Measurements from ENCODE around the gene RNF149.
A peak's percentile ranks its signal among the peaks of the same experiment; 100 is the strongest.
"Not testable (repeated sequence)": the region's sequence is repeated elsewhere in the genome, so short reads cannot be mapped to it uniquely, and the experiment has no call there.

RNF149 gene

DNA sequence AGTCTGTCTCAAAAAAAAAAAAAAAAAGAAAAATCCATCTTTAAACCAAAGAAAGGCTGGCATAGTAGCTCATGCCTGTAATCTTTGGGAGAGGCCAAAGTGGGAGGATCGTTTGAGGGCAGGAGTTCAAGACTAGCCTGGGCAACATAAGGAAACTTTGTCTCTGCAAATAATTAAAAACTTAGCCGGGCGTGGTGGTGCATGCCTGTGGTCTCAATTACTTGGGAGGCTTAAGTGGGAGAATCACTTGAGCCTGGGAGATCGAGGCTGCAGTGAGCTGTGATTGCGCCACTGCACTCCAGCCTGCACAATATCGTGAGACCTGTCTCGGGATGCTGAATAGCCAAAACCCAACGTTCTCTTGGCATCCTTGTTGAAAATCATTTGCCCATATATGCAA is 49.7 kb downstream of the RNF149 start:
- H3K9me3 Mint-ChIP-seq: no peaks in the 10 kb centered on the region
- ATAC-seq (replicated peaks; ENCODE audit: extremely low read depth, poor library complexity, severe bottlenecking): no peak
- H3K4me3 Mint-ChIP-seq: no peak overlapping the region
- H3K27me3 Mint-ChIP-seq: no peaks in the 10 kb centered on the region
- no peak overlapping the region for H3K27ac Mint-ChIP-seq (ENCODE audit: low read depth)
- peaks cover 53% of the 10 kb centered on the region for H3K36me3 Mint-ChIP-seq (ENCODE audit: insufficient read depth)
- H3K4me1 Mint-ChIP-seq: peaks cover 53% of the 10 kb centered on the region
- no peak for DNase-seq (ENCODE audit: low spot score in 2 of 2)

DNA sequence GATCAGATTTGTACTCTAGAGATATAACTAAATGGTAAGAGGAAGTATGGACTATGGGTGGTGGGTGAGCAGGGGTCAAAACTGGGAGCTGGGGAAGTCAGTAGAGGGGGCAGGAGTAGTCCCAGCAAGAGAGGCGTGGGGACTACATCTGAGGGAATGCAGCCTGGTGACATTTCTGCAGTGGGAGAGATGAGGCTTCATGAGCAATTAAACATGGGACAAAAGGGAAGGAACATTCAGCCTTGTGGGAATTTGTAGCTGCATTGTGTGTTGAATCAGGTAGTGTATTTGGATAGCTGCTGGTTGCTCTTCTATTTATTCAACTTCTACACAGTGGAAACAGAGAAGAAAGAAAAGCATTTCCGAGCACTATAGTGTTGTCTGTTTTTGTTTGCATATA is 52.2 kb downstream of the RNF149 start:
- Mint-ChIP-seq H3K4me1 (peaks cover 55% of the 10 kb centered on the region), H3K4me3 (peak overlapping the region; percentile 61), H3K27me3 (no peaks in the 10 kb centered on the region), H3K27ac (ENCODE audit: low read depth) (peak overlapping the region; percentile 90), H3K9me3 (no peaks in the 10 kb centered on the region), H3K36me3 (ENCODE audit: insufficient read depth) (peaks cover 51% of the 10 kb centered on the region)
- DNase-seq (ENCODE audit: low spot score in 2 of 2) (no peak), ATAC-seq (replicated peaks; ENCODE audit: extremely low read depth, poor library complexity, severe bottlenecking) (no peak)

- Mint-ChIP-seq H3K27ac (ENCODE audit: low read depth) (peak overlapping the region; percentile 90), H3K4me1 (peaks cover 50% of the 10 kb centered on the region), H3K4me3 (peak overlapping the region; percentile 61), H3K27me3 (no peaks in the 10 kb centered on the region), H3K36me3 (ENCODE audit: insufficient read depth) (peaks cover 44% of the 10 kb centered on the region), H3K9me3 (no peaks in the 10 kb centered on the region)
- ATAC-seq (replicated peaks; ENCODE audit: extremely low read depth, poor library complexity, severe bottlenecking) (no peak), DNase-seq (ENCODE audit: low spot score in 2 of 2) (no peak)
These were observed 53.0 kb downstream of the RNF149 start for GRCh38 chr2:101255501-101255900.

DNA sequence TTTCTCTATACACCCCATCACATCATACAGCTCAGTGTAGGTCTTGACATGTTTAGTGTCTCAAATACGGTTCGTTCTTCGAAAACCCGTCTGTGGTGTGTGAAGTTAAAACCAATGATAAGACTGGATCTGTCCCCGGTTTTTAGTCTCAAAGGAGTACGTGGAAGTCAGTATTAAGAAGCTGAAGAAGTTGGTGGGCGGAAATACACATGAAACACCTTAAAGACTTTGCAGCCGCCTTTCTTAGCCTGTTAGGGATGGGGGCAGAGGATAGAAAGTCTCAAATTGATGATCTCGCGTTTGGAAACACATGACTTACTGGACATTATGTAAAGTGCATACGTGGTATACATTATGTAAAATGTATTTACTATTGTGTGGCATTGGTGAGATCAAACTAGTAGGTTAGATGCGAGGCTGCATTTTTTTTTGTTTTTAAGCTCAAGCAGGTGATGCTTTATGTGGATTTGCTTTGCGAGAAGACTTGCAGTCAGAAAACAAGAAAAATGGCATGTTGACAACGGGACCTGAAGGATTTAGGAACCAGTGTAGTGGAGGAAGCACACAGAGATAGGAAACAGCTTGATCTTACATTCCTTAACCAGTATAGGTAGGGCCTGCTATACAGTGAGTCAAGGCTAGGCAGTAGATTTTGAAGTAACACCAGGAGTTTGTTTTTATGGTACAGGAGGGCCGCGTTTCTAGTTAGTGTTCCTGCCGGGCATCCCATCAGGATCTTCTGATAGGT is 54.6 kb downstream of the RNF149 start:
- Mint-ChIP-seq H3K27me3 (no peaks in the 10 kb centered on the region), H3K27ac (ENCODE audit: low read depth) (peak overlapping the region; percentile 94), H3K9me3 (no peaks in the 10 kb centered on the region), H3K4me1 (peaks cover 45% of the 10 kb centered on the region), H3K36me3 (ENCODE audit: insufficient read depth) (peaks cover 34% of the 10 kb centered on the region), H3K4me3 (peak overlapping the region; percentile 98)
- ATAC-seq (replicated peaks; ENCODE audit: extremely low read depth, poor library complexity, severe bottlenecking) (peak; percentile 0), DNase-seq (ENCODE audit: low spot score in 2 of 2) (no peak)

DNA sequence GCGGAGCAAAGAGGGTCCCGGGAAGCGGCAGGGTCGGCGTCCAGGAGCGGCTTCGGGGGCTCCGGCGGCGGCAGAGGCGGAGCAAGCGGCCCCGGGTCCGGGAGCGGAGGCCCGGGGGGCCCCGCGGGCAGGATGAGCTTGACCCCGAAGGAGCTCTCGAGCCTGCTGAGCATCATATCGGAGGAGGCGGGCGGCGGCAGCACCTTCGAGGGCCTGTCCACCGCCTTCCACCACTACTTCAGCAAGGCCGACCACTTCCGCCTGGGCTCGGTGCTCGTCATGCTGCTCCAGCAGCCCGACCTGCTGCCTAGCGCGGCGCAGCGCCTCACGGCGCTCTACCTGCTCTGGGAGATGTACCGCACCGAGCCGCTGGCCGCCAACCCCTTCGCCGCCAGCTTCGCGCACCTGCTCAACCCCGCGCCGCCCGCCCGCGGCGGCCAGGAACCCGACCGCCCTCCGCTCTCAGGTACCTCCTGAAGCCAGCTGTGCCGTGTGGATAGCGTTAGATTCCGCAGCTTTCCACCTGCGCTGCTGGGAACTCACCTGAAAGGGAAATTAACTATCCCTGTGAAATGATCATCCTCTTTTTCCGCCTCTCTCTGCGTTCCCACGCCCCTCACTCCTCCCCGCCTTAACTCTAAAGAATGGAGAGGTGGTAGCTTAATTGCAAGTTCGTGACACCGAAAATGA is 55.3 kb downstream of the RNF149 start:
- ATAC-seq (replicated peaks; ENCODE audit: extremely low read depth, poor library complexity, severe bottlenecking): peak; percentile 83
- peak in 1 of 2 donors; percentile 69 for DNase-seq (ENCODE audit: low spot score in 2 of 2)

DNA sequence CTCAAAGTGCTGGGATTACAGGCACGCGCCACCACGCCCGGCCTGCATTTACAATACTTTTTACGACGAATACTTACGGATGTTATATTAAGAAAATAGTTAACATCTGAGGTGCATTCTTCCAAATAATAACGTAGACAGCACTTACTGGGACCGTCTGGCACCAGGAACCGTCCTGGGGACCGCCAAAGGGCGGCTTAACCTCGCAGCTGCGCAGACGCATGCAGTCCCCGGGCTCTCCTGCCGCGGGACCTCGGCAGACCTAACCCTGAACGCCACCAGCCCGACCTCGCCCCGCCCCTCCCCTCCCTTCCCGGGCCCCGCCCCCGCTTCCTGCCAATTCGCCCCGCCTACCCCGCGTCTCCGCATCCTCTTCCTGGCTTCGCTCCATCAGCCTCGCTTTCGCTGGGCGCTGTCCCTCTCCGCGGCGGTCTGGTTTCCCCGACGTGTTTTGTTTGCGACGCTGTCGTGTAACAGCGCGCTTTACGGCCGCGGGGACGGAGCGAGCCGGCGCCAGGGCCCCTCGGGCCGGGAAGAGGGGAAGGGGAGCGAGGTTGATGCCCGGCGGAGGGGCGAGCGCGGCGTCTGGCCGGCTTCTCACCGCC is 56.0 kb downstream of the RNF149 start, which contains the start of gene CNOT11:
Gene CNOT11 (plus strand): TSS at position 479 of the 605 bp plus-strand sequence. CDS start 79 bp downstream, at position 558.
- peak; percentile 97 to 98 for DNase-seq (ENCODE audit: low spot score in 2 of 2)
- Mint-ChIP-seq H3K9me3 (no peaks in the 10 kb centered on the region), H3K27ac (ENCODE audit: low read depth) (peak within 1 kb of the TSS; percentile 94), H3K4me1 (peaks cover 44% of the 10 kb centered on the region), H3K4me3 (peak within 1 kb of the TSS; percentile 98), H3K27me3 (no peaks in the 10 kb centered on the region), H3K36me3 (ENCODE audit: insufficient read depth) (peaks cover 24% of the 10 kb centered on the region)
- peak; percentile 81 for ATAC-seq (replicated peaks; ENCODE audit: extremely low read depth, poor library complexity, severe bottlenecking)

More for the DNA sequence above, 55.3 kb downstream of the RNF149 start:
- Mint-ChIP-seq H3K36me3 (ENCODE audit: insufficient read depth) (peaks cover 30% of the 10 kb centered on the region), H3K9me3 (no peaks in the 10 kb centered on the region), H3K4me1 (peaks cover 44% of the 10 kb centered on the region), H3K27ac (ENCODE audit: low read depth) (peak overlapping the region; percentile 94), H3K27me3 (no peaks in the 10 kb centered on the region), H3K4me3 (peak overlapping the region; percentile 98)

DNA sequence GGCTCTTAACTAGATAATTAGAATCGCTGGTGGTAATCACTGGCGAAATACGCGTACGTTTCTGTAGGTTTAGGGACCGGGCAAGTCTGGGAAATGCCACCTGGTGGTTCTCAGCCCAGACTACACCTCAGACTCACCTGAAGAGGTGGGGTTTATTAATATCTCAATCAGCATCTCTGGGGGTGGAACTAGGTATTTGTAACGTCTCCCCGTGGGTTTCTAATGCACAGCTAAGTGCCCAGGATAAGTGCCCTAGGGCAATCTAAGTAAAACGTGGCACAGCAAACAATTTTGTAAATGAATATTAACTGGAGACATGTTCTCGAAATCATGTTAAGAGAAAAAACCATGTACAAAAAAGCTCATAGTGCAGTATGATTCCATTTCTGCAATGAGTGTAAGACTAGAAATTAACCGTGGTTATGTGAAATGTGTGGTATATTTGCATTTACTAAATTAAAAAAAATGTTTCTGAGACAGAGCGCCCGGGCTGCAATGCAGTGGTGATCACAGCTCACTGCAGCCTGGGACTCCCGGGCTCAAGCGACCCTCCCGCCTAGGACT is 56.6 kb downstream of the RNF149 start:
- Mint-ChIP-seq H3K36me3 (ENCODE audit: insufficient read depth) (peaks cover 23% of the 10 kb centered on the region), H3K4me3 (peak overlapping the region; percentile 98), H3K9me3 (no peaks in the 10 kb centered on the region), H3K27ac (ENCODE audit: low read depth) (peak overlapping the region; percentile 94), H3K27me3 (no peaks in the 10 kb centered on the region), H3K4me1 (peaks cover 43% of the 10 kb centered on the region)
- ATAC-seq (replicated peaks; ENCODE audit: extremely low read depth, poor library complexity, severe bottlenecking): peak; percentile 10
- no peak for DNase-seq (ENCODE audit: low spot score in 2 of 2)

DNA sequence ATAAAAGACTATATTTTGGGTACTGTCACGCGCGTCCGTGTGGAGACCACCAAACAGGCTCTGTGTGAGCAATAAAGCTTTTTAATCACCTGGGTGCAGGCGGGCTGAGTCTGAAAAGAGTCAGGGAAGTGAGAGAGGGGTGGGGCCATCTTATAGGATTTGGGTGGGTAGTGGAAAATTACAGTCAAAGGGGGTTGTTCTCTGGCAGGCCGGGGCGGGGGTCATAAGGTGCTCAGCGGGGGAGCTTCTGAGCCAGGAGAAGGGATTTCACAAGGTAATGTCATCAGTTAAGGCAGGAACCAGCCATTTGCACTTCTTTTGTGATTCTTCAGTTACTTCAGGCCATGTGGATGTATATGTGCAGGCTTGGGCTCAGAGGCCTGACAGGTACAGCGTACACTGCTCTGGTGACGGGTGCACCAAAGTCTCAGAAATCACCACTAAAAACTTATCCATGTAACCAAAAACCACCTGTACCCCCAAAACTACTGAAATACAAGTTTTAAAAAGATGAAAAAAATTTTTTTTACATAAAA is 57.2 kb downstream of the RNF149 start:
- not testable (repeated sequence) for H3K27me3 Mint-ChIP-seq; ATAC-seq (replicated peaks; ENCODE audit: extremely low read depth, poor library complexity, severe bottlenecking); DNase-seq (ENCODE audit: low spot score in 2 of 2); H3K9me3 Mint-ChIP-seq; H3K27ac Mint-ChIP-seq (ENCODE audit: low read depth)
- H3K36me3 Mint-ChIP-seq (ENCODE audit: insufficient read depth): peaks cover 18% of the 10 kb centered on the region
- H3K4me3 Mint-ChIP-seq: peak overlapping the region; percentile 98
- peaks cover 37% of the 10 kb centered on the region for H3K4me1 Mint-ChIP-seq

- Mint-ChIP-seq H3K27me3 (no peaks in the 10 kb centered on the region), H3K4me1 (peaks cover 24% of the 10 kb centered on the region), H3K36me3 (ENCODE audit: insufficient read depth) (peaks cover 13% of the 10 kb centered on the region), H3K27ac (ENCODE audit: low read depth) (no peak overlapping the region), H3K9me3 (no peaks in the 10 kb centered on the region), H3K4me3 (no peak overlapping the region)
- ATAC-seq (replicated peaks; ENCODE audit: extremely low read depth, poor library complexity, severe bottlenecking) (no peak), DNase-seq (ENCODE audit: low spot score in 2 of 2) (no peak)
These were observed 58.7 kb downstream of the RNF149 start for GRCh38 chr2:101249826-101250225.

DNA sequence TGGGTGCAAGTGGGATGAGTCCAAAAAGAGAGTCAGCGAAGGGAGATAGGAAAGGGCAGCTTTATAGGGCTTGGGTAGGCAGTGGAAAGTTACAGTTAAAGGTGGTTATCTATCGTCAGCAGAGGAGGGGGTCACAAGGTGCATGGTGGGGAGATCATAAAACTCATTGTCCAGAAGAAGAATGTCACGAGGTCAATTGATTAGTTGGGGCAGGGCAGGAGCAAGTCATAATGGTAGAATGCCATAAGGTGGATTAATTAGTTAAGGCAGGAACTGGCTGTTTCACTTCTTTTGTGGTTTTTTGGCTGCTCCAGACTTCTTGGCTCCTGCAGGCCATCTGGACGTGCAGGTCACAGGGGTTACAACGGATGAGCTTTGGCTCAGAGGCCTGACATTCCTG is 59.7 kb downstream of the RNF149 start:
- not testable (repeated sequence) for ATAC-seq (replicated peaks; ENCODE audit: extremely low read depth, poor library complexity, severe bottlenecking); DNase-seq (ENCODE audit: low spot score in 2 of 2); H3K9me3 Mint-ChIP-seq; H3K27ac Mint-ChIP-seq (ENCODE audit: low read depth); H3K27me3 Mint-ChIP-seq; H3K4me3 Mint-ChIP-seq
- Mint-ChIP-seq H3K4me1 (peaks cover 13% of the 10 kb centered on the region), H3K36me3 (ENCODE audit: insufficient read depth) (peaks cover 12% of the 10 kb centered on the region)

DNA sequence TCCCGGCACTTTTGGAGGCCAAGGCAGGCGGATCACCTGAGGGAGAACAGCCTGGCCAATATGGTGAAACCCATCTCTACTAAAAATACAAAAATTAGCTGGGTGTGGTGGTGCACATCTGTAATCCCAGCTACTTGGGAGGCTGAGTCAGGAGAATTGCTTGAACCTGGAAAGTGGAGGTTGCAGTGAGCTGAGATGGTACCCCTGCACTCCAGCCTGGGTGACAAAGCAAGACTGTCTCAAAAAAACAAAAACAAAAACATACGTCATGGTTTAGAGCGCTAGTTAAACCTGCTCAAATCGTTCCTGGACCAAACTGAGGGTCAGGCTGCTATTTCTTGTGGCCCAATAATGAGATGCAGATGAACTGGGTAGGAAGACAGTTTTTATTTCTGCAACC is 63.0 kb downstream of the RNF149 start:
- not testable (repeated sequence) for H3K36me3 Mint-ChIP-seq (ENCODE audit: insufficient read depth); H3K4me1 Mint-ChIP-seq; H3K9me3 Mint-ChIP-seq; H3K27ac Mint-ChIP-seq (ENCODE audit: low read depth); H3K27me3 Mint-ChIP-seq; DNase-seq (ENCODE audit: low spot score in 2 of 2); H3K4me3 Mint-ChIP-seq; ATAC-seq (replicated peaks; ENCODE audit: extremely low read depth, poor library complexity, severe bottlenecking)

- H3K27me3 Mint-ChIP-seq; H3K36me3 Mint-ChIP-seq (ENCODE audit: insufficient read depth); H3K4me1 Mint-ChIP-seq; H3K4me3 Mint-ChIP-seq; ATAC-seq (replicated peaks; ENCODE audit: extremely low read depth, poor library complexity, severe bottlenecking); DNase-seq (ENCODE audit: low spot score in 2 of 2); H3K27ac Mint-ChIP-seq (ENCODE audit: low read depth); H3K9me3 Mint-ChIP-seq: not testable (repeated sequence)
These were observed 63.6 kb downstream of the RNF149 start for GRCh38 chr2:101244899-101245298.

Measured in central memory CD8-positive, alpha-beta T cell (primary cell).